ENCODE results near the gene UBQLN1.

UBQLN1 gene

DNA sequence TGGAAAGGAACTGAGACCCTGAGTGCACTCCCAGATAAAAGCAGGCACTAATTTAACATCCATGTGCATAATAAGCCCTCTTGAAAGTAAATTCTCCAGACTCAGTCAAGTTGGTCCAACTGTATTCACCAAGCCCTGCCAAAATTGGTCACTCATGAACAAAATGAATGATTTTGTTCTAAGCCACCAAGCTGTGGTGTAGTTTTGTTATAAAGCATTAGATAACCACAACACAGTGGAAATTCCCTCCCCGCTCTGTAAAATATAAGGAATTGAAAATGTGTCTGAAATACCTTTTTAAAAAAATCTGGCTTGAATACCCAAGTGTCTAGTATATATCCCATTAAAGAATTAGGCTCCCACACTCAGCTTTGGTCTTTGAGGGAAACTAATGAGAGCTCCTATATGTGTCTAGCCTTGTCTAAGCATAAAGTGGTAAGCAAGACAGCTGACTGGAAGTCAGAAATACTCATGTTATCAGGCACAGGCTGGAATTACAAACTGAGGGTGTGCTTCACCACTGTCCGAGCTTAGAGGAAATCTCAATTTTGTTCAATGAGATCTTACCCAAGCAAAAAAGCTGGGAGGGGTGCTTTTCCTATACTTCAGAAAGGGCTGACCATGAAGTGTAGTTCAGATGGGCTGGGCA, 51.6 kb downstream of the UBQLN1 start:
- no peak overlapping the region for H3K27ac ChIP-seq (ENCODE audit: low read length)
- H3K4me3 ChIP-seq (ENCODE audit: low read length in 2 of 2) = no peak overlapping the region
- no peaks in the 10 kb centered on the region for H3K27me3 ChIP-seq (ENCODE audit: control insufficient read depth in 1 of 2, insufficient read depth in 2 of 2, low read length in 2 of 2)
- peaks cover 0 to 4% of the 10 kb centered on the region in 2 donors for H3K9me3 ChIP-seq (ENCODE audit: control insufficient read depth in 2 of 2, low read length in 2 of 2)
- H3K9ac ChIP-seq (ENCODE audit: low read length in 2 of 2) = no peak overlapping the region
- H3K4me1 ChIP-seq (ENCODE audit: control insufficient read depth, insufficient read depth, low read length) = no peaks in the 10 kb centered on the region
- H3K36me3 ChIP-seq (ENCODE audit: control insufficient read depth in 2 of 2, insufficient read depth in 2 of 2, low read length in 2 of 2) = peaks cover 43 to 62% of the 10 kb centered on the region in 2 donors

DNA sequence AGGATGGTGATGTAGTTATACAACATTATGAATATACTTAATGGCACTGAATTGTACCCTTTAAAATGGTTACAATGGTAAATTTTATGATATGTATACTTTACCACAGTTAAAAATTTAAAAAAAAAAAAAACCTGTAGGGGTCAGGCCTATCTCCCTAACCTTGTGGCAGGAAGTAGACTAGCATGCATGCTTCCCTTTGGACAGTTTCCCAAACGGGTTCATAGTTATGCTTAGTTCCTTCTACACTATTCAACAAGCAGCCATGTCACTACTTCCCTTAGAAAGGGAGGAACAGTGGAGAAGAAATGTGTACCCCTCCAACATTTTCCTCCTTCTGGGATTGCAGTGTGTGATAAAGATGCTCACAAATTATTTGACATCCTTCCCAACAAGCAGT, 52.3 kb downstream of the UBQLN1 start:
- Histone ChIP-seq H3K4me1 (ENCODE audit: control insufficient read depth, insufficient read depth, low read length) (no peaks in the 10 kb centered on the region), H3K4me3 (ENCODE audit: low read length in 2 of 2) (no peak overlapping the region), H3K9me3 (ENCODE audit: control insufficient read depth in 2 of 2, low read length in 2 of 2) (peaks cover 0 to 4% of the 10 kb centered on the region in 2 donors), H3K27me3 (ENCODE audit: control insufficient read depth in 1 of 2, insufficient read depth in 2 of 2, low read length in 2 of 2) (no peaks in the 10 kb centered on the region), H3K36me3 (ENCODE audit: control insufficient read depth in 2 of 2, insufficient read depth in 2 of 2, low read length in 2 of 2) (peaks cover 45 to 61% of the 10 kb centered on the region in 2 donors), H3K27ac (ENCODE audit: low read length) (no peak overlapping the region), H3K9ac (ENCODE audit: low read length in 2 of 2) (no peak overlapping the region)

DNA sequence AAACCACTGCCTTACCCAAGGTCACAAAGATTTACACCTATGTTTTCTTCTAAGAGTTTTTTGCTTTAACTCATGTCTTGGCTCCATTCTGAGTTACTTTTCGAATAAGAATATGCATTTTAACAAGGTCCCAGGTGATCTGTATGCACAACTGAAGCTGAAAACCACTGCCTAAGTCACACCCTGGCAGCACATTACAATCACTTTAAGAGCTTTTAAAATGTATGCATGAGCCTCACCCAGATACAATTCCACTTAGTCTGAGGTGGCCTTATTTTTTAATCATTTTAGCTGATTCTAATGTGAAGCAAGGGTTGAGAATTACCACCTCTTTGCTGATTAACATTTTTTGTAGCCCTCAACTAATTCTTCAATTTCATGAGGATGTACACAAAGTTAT, 55.3 kb downstream of the UBQLN1 start:
- H3K9me3 ChIP-seq (ENCODE audit: control insufficient read depth in 2 of 2, low read length in 2 of 2) = peaks cover 0 to 4% of the 10 kb centered on the region in 2 donors
- no peak overlapping the region for H3K27ac ChIP-seq (ENCODE audit: low read length)
- H3K4me1 ChIP-seq (ENCODE audit: control insufficient read depth, insufficient read depth, low read length) = no peaks in the 10 kb centered on the region
- no peaks in the 10 kb centered on the region for H3K27me3 ChIP-seq (ENCODE audit: control insufficient read depth in 1 of 2, insufficient read depth in 2 of 2, low read length in 2 of 2)
- H3K9ac ChIP-seq (ENCODE audit: low read length in 2 of 2) = no peak overlapping the region
- no peak overlapping the region for H3K4me3 ChIP-seq (ENCODE audit: low read length in 2 of 2)
- H3K36me3 ChIP-seq (ENCODE audit: control insufficient read depth in 2 of 2, insufficient read depth in 2 of 2, low read length in 2 of 2) = peaks cover 36 to 51% of the 10 kb centered on the region in 2 donors

DNA sequence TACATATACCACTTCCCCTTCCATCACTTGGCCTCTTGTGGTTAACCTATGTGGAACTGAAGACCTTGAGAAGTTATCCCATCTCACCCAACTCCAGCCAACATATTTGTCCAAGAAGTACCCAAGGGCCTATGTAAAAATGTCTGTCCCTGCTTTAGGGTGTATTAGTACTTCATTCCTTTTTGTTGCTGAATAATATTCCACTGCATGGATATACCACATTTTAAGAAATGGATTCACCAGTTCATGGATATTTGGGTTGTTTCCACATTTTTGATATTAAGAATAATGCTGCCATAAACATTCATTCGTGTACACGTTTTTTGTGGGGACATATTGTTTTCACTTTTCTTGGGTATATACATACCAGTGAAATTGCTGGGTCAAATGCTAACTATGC, 56.2 kb downstream of the UBQLN1 start:
- peaks cover 0 to 4% of the 10 kb centered on the region in 2 donors for H3K9me3 ChIP-seq (ENCODE audit: control insufficient read depth in 2 of 2, low read length in 2 of 2)
- H3K27ac ChIP-seq (ENCODE audit: low read length) = no peak overlapping the region
- H3K27me3 ChIP-seq (ENCODE audit: control insufficient read depth in 1 of 2, insufficient read depth in 2 of 2, low read length in 2 of 2) = no peaks in the 10 kb centered on the region
- H3K4me3 ChIP-seq (ENCODE audit: low read length in 2 of 2) = no peak overlapping the region
- no peak overlapping the region for H3K9ac ChIP-seq (ENCODE audit: low read length in 2 of 2)
- no peaks in the 10 kb centered on the region for H3K4me1 ChIP-seq (ENCODE audit: control insufficient read depth, insufficient read depth, low read length)
- H3K36me3 ChIP-seq (ENCODE audit: control insufficient read depth in 2 of 2, insufficient read depth in 2 of 2, low read length in 2 of 2) = peaks cover 32 to 45% of the 10 kb centered on the region in 2 donors

DNA sequence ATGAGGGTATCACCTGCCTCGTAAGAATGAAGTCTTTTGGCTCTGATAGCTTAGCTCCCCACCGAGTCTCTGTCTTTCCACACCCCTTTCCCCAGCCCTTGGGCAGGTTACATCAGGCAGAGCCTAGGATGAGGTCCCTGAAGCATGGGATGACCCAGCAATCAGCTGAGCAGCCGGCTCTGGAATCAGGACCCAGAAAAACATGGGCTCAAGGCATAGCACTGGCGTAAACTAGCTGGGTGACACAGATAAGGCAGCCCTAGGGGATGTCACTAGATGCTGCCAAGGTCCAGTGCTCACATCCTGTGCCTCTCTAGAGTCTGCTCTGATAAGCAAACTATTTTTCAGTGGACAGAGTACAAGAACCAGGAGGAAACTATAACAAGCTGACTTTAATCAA, 58.2 kb downstream of the UBQLN1 start:
- H3K36me3 ChIP-seq (ENCODE audit: control insufficient read depth in 2 of 2, insufficient read depth in 2 of 2, low read length in 2 of 2) = peaks cover 29 to 36% of the 10 kb centered on the region in 2 donors
- no peak overlapping the region for H3K9ac ChIP-seq (ENCODE audit: low read length in 2 of 2)
- H3K27ac ChIP-seq (ENCODE audit: low read length) = no peak overlapping the region
- H3K4me1 ChIP-seq (ENCODE audit: control insufficient read depth, insufficient read depth, low read length) = no peaks in the 10 kb centered on the region
- H3K9me3 ChIP-seq (ENCODE audit: control insufficient read depth in 2 of 2, low read length in 2 of 2) = peaks cover 0 to 4% of the 10 kb centered on the region in 2 donors
- no peaks in the 10 kb centered on the region for H3K27me3 ChIP-seq (ENCODE audit: control insufficient read depth in 1 of 2, insufficient read depth in 2 of 2, low read length in 2 of 2)
- H3K4me3 ChIP-seq (ENCODE audit: low read length in 2 of 2) = no peak overlapping the region

DNA sequence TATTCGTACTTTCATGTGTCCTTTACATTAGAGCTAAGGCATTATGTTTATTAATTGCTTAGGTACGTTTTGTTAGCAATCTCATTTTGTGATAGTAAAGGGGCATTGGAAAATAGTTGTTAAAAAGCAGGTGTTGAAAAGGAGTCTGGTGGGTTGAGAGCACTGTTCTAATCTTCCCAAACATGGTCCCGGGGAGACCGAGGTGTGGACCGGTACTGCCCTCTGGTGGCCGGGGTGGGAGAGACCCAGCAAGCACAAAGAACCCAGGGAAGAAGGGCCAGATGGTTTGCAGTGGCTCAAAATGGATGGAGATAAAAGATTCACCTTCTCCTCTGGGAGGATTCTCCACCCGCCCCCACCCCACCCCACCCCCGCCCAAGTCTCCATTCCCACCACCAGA, 58.7 kb downstream of the UBQLN1 start:
- Histone ChIP-seq H3K36me3 (ENCODE audit: control insufficient read depth in 2 of 2, insufficient read depth in 2 of 2, low read length in 2 of 2) (peaks cover 29 to 32% of the 10 kb centered on the region in 2 donors), H3K9ac (ENCODE audit: low read length in 2 of 2) (no peak overlapping the region), H3K27ac (ENCODE audit: low read length) (no peak overlapping the region), H3K27me3 (ENCODE audit: control insufficient read depth in 1 of 2, insufficient read depth in 2 of 2, low read length in 2 of 2) (no peaks in the 10 kb centered on the region), H3K4me1 (ENCODE audit: control insufficient read depth, insufficient read depth, low read length) (no peaks in the 10 kb centered on the region), H3K9me3 (ENCODE audit: control insufficient read depth in 2 of 2, low read length in 2 of 2) (peaks cover 0 to 4% of the 10 kb centered on the region in 2 donors), H3K4me3 (ENCODE audit: low read length in 2 of 2) (no peak overlapping the region)

DNA sequence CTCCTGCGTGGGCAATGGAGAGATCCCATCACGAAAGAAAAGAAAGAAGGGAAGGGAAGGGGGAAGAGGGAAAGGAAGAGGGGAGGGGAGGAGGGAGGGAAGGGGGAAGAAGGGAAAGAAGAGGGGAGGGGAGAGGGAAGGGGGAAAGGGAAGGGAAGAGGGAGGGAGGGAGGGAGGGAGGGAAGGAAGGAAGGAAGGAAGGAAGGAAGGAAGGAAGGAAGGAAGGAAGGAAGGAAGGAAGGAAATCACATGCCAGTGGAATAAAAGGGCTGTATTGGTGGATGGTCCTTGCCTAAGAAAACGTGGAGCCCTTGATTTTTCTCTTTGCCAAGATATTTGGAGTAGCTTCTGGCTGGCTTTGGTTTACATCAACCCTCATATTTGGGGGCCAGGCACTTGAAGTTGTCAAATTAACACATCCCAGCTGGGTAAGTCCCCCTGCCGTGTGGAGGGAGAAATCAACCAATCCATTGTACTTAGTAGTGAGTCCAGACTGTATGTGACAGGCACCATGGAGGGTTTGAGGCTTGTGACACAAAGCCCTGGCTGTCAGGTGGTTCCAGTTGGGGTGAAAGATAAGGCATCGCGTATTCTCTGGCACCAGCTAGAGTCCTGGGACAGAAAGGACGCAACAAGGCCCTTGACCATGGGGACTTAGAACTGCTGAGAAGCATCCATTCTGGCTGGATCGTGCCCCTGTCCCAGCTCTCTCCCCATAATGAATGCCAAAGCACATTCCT, 61.1 kb downstream of the UBQLN1 start:
- H3K9ac ChIP-seq (ENCODE audit: low read length in 2 of 2) = no peak overlapping the region
- H3K27me3 ChIP-seq (ENCODE audit: control insufficient read depth in 1 of 2, insufficient read depth in 2 of 2, low read length in 2 of 2) = no peaks in the 10 kb centered on the region
- H3K4me1 ChIP-seq (ENCODE audit: control insufficient read depth, insufficient read depth, low read length) = no peaks in the 10 kb centered on the region
- peaks cover 19 to 23% of the 10 kb centered on the region in 2 donors for H3K36me3 ChIP-seq (ENCODE audit: control insufficient read depth in 2 of 2, insufficient read depth in 2 of 2, low read length in 2 of 2)
- no peak overlapping the region for H3K4me3 ChIP-seq (ENCODE audit: low read length in 2 of 2)
- H3K9me3 ChIP-seq (ENCODE audit: control insufficient read depth in 2 of 2, low read length in 2 of 2) = peaks cover 0 to 3% of the 10 kb centered on the region in 2 donors
- H3K27ac ChIP-seq (ENCODE audit: low read length) = no peak overlapping the region

DNA sequence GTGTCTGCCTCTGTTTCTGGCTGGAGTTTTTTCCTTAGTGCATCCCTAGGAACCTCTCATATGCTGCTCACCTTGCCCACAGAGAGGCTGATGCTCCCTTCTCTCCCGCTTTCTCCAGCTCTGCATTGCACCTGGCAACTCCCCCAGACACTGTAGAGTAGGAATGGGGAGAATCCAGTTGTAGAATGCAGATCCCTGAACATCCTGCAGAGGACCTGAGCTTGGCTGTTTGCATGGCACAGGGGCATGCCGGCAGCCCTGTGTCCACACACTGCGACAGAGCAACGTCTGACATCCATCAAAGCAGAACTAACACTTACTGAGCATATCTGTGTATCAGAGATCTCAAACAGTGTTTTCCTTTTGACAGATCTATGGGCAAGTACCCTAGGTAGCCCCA, 65.0 kb downstream of the UBQLN1 start:
- Histone ChIP-seq H3K9ac (ENCODE audit: low read length in 2 of 2) (no peak overlapping the region), H3K4me3 (ENCODE audit: low read length in 2 of 2) (no peak overlapping the region), H3K27me3 (ENCODE audit: control insufficient read depth in 1 of 2, insufficient read depth in 2 of 2, low read length in 2 of 2) (no peaks in the 10 kb centered on the region), H3K9me3 (ENCODE audit: control insufficient read depth in 2 of 2, low read length in 2 of 2) (no peaks in the 10 kb centered on the region), H3K4me1 (ENCODE audit: control insufficient read depth, insufficient read depth, low read length) (no peaks in the 10 kb centered on the region), H3K27ac (ENCODE audit: low read length) (no peak overlapping the region), H3K36me3 (ENCODE audit: control insufficient read depth in 2 of 2, insufficient read depth in 2 of 2, low read length in 2 of 2) (peaks cover 3 to 12% of the 10 kb centered on the region in 2 donors)

DNA sequence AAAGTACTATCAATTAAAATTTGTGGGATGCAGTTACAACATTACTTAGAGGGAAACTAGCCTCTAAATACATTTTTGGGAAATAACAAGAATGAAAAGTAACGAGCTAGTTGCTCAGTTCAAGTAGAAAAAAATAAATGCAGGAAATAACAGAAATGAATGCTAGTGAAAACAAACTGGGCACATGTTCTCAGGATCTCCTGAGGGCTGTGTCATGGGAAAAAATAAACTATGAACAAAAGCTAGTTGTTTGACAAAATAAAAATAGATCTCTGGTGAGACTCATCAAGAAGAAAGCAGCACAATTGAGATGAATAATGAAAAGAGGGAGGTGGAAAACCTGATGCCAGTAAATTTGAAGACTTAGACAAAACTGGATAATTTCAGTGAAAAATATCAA, 68.5 kb downstream of the UBQLN1 start:
- H3K27me3 ChIP-seq (ENCODE audit: control insufficient read depth in 1 of 2, insufficient read depth in 2 of 2, low read length in 2 of 2) = no peaks in the 10 kb centered on the region
- H3K4me3 ChIP-seq (ENCODE audit: low read length in 2 of 2) = no peak overlapping the region
- H3K9me3 ChIP-seq (ENCODE audit: control insufficient read depth in 2 of 2, low read length in 2 of 2) = no peaks in the 10 kb centered on the region
- H3K36me3 ChIP-seq (ENCODE audit: control insufficient read depth in 2 of 2, insufficient read depth in 2 of 2, low read length in 2 of 2) = peaks cover 0 to 4% of the 10 kb centered on the region in 2 donors
- no peak overlapping the region for H3K27ac ChIP-seq (ENCODE audit: low read length)
- no peaks in the 10 kb centered on the region for H3K4me1 ChIP-seq (ENCODE audit: control insufficient read depth, insufficient read depth, low read length)
- no peak overlapping the region for H3K9ac ChIP-seq (ENCODE audit: low read length in 2 of 2)

DNA sequence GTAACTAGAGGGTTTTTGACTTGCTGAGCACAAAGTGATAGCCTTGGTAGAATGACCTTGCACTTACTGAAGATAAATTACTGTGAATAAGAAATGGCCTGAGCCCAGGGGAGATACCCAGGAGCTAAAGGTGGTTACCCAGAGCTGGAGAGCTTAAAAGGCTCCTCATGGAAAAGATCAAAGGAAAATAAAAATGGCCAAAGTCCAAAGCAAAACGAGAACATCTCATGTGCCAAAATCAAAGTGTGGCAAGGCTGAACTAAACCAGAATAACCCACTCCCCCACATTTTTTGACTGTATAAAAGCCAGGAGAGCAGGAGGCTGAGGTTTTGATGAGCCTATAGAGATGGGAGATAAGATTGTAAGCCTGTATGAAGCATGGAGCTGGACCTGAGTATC, 70.4 kb downstream of the UBQLN1 start:
- Histone ChIP-seq H3K9me3 (ENCODE audit: control insufficient read depth in 2 of 2, low read length in 2 of 2) (no peaks in the 10 kb centered on the region), H3K27ac (ENCODE audit: low read length) (no peak overlapping the region), H3K9ac (ENCODE audit: low read length in 2 of 2) (no peak overlapping the region), H3K36me3 (ENCODE audit: control insufficient read depth in 2 of 2, insufficient read depth in 2 of 2, low read length in 2 of 2) (no peaks in the 10 kb centered on the region), H3K27me3 (ENCODE audit: control insufficient read depth in 1 of 2, insufficient read depth in 2 of 2, low read length in 2 of 2) (no peaks in the 10 kb centered on the region), H3K4me1 (ENCODE audit: control insufficient read depth, insufficient read depth, low read length) (no peaks in the 10 kb centered on the region), H3K4me3 (ENCODE audit: low read length in 2 of 2) (no peak overlapping the region)

DNA sequence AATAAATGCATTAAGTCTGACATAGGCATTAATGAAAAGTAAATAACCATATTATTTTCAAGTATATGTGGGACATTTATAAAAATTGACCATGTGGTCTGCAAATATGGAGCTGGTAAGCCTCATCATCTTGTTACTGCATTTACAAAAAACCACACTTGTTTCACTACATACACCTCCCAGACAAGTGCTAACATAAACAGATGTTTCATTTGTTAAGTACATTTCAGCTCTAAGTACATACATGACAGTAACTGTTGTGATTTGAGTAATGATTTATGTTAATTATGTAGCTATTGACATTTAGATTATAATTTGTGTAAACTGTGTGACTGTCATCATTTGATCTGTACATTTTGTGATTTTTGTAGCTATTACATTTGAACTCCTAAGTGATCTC, 70.9 kb downstream of the UBQLN1 start:
- Histone ChIP-seq H3K9ac (ENCODE audit: low read length in 2 of 2) (no peak overlapping the region), H3K4me3 (ENCODE audit: low read length in 2 of 2) (no peak overlapping the region), H3K36me3 (ENCODE audit: control insufficient read depth in 2 of 2, insufficient read depth in 2 of 2, low read length in 2 of 2) (no peaks in the 10 kb centered on the region), H3K9me3 (ENCODE audit: control insufficient read depth in 2 of 2, low read length in 2 of 2) (no peaks in the 10 kb centered on the region), H3K27me3 (ENCODE audit: control insufficient read depth in 1 of 2, insufficient read depth in 2 of 2, low read length in 2 of 2) (no peaks in the 10 kb centered on the region), H3K4me1 (ENCODE audit: control insufficient read depth, insufficient read depth, low read length) (no peaks in the 10 kb centered on the region), H3K27ac (ENCODE audit: low read length) (no peak overlapping the region)

Data from stomach smooth muscle (tissue), 2 donors.